DMS 273 (cell line): ENCODE measurements around the gene OR8H1.

Experiments
- DNase-seq: peaks from one replicate; lab custom pipeline; 2025; ENCODE audit not compliant: unreplicated experiment; lab: John Stamatoyannopoulos, UW

The OR8H1 gene

DNA sequence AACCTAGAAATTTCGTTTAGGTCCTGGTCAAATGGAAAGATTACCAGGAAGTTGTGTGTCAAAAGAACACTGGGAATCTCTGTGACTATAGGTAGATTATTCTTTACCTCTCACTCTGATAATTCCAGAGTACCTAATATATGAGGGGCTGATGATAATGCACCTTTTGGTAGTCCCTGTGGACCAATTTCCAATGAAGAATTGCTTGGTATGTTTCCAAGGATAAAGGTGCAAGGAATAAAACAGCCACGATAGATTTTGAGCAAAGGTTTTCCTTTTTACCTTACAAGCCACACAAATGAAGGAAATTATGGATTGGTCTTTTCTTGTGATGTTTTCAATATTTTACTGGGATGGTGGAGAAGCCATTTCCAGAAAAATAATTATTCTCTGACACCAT is at the start of gene OR8H1:
Gene OR8H1 (minus strand): TSS at position 101 of the 400 bp plus-strand sequence. CDS start 1,192 bp downstream, outside the sequence.
- no peak for DNase-seq

DNA sequence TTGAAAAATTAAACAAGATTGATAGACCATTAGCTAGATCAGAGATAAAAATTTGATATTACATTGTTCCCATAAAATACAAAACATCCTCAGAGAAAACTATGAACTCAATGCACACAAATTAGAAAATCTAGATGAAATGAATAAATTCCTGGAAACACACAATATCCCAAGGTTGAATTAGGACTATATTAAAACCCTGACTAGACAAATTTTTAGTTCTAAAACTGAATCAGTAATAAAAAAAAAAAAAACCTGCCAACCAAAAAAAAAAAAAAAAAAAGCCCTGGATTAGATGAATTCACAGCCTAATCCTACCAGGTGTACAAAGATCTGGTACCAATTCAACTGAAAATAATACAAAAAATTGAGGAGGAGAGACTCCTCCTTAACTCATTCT is 48.2 kb upstream of the OR8H1 start:
- no peak for DNase-seq

DNA sequence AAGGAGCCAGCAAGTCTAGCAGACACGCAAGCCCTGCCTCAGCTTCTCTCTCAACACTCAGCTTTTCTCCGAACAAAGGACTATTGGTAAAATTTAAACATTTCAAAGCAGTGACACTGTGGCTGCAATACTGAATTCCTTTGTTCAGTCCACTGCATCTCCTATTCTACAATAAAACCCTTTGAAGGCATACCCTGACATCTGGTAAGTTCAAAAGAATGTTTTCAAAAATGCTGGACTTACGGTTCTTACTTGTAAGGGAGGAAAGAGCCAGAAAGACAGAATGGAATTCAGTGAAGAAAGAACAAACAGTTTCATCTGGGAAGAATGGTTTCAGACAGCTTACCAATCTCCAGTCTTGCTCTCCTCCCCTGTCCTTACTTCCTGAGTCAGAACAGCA is 41.1 kb upstream of the OR8H1 start:
- no peak for DNase-seq

DNA sequence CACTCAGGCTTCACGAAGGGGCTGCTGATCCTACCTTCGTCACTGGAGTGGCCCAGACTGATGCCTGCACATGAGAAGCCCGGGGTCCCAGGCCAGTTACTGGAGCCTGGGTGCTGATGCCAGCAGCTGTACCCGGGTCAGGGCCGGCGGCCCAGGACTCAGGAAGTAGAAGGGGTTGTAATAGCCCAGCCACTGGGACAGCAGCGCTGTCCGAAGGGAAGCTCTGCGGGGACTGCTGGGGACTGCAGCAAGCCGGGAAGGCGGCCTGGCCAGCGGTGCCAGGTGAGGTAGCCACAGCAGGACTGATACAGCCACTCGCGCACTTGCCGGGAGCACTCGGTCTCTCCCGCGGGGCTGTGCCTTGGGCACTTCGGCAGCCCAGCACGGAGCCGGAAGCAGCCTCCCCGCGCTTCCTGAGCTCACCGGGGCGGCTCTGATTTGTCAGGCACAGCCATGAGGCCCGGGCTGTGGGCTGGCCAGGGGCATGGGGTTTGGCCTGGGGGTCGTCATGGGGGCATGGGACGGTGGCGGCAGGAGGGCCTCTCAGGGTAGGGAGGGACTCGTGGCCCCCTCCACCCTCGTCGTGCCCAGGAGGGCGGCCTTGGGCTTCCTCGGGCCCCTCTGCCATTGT is 39.9 kb upstream of the OR8H1 start:
- DNase-seq = no peak

DNA sequence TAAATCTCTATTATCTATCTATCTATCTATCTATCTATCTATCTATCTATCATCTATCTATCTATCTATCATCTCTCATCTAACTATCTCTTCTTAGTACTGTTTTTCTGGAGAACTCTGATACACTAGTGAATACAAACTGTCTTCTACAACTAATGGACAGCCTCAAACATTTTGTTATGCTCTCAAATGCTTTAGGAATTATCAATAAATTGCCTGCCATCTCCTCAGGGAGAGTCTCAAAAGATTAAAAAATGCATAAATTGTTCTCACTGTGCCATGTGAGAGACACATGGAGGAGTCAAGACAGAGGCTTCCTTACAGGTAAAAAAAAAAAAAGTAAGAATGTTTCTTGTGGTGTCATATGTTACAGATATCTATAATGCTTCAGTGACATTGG is 22.8 kb upstream of the OR8H1 start, which contains the start of gene OR8K3:
Gene OR8K3 (plus strand): TSS at position 301 of the 400 bp plus-strand sequence. CDS start 3,163 bp downstream, outside the sequence.
- no peak for DNase-seq

DNA sequence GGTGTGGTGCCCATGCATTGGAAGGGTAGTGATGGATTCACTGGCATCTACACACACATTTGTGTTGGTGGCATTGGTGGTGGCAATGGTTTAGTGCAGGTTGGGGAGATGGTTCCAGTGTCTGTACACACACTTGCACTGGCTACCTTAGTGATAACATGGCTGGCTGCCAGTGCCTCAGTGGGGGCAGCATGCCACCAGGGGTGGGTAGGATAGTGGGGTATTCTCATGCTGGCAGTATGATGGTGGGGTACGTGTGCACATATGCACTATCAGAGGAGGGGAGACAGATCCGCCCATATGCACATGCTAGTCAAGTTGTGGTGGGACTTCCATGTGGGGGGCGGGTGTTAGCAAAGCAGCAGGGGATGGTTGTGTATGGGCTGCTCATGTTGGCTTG is 15.8 kb upstream of the OR8H1 start:
- DNase-seq = no peak

DNA sequence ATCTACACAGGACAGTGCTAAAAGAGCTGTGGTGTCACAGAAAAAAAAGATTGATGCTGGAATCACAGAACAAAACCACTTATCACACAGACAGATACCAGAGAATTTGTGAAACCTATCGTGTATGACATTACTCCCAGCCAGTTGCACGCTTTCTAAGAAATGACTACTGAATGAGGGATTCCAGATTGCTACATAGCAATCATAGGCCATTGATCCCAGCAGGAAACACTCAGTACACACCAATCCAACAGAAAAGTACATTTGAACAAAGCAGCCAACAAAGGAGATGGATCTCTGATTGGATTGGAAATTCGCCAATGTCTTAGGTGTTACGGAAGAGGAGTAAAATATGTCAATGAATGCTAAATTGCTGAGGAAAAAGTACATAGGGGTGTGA is 4.8 kb upstream of the OR8H1 start:
- no peak for DNase-seq

DNA sequence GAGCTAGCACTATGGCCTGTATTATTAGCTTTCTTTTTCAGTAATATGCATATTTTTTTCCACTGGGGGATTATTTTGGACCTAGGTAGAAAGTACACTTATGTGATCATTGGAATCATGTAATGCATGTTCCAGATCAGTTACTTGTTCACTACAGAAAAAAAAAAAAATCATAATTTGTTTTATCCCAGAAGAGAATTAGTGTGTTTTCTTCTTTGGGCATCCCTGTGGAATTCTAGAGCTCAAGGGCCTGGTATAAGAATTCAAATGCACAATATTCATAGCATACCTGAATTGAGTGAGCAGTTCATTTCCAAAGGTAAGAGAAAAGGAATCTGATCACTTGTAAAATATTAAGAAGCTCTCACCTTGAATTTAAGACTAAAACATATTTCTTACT is 18.2 kb downstream of the OR8H1 start, which contains the start of gene OR5T1:
Gene OR5T1 (plus strand): TSS at position 301 of the 400 bp plus-strand sequence. CDS start 1,485 bp downstream, outside the sequence.
- no peak for DNase-seq

DNA sequence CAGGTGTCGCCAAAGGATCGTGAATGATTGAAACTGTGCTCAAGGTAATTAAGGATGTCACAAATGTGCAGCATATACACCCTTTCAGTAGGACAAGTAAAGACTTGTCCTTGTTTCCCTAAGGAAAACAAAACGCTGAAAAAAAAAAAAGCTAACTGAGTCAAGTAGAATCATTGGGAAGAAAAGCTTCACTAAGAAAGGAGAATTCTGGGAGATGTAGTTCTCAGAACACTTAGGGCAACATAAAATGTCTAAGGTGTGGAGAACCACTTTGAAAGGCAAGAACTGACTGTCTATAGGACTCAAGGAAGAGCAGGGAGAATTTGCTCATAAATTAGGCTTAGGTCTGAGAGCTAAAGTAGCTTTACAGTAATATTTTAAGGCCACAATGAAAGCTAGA is 21.0 kb downstream of the OR8H1 start:
- DNase-seq = no peak

DNA sequence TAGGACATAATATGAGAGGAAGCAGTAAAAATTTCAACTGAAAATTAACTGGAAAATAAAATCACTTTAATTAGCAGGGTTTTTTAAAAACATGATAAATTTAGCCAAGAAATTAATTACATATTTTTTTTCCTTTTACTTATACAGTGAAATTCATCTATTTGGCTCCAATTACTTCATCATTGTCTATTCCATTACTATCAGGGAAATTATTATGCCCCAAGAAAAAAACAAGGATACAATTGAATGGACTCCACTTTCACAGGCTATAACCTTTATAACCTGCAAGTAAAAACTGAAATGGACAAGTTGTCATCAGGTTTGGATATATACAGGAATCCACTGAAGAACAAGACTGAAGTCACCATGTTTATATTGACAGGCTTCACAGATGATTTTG is 40.1 kb downstream of the OR8H1 start, which contains the start of gene OR5T3:
Gene OR5T3 (plus strand): TSS at position 301 of the 400 bp plus-strand sequence. CDS start 0 bp downstream, at position 301.
- DNase-seq = no peak
